HuH-7 (cell line): ENCODE results near the gene PIAS1.
"Not testable (repeated sequence)": the region's sequence is repeated elsewhere in the genome, so short reads cannot be mapped to it uniquely, and the experiment has no call there.

Experiments used
- DNase-seq: peaks from one replicate; pipeline ENCODE4 v3.0.0; 2011; ENCODE audit warnings: low spot score

Gene PIAS1

GRCh38 chr15:68234520-68234919 lies 180.4 kb downstream of the PIAS1 start:
- DNase-seq: not testable (repeated sequence)

- no peak for DNase-seq
These were observed 180.9 kb downstream of the PIAS1 start for GRCh38 chr15:68235022-68235421.

GRCh38 chr15:68239025-68239424 lies 184.9 kb downstream of the PIAS1 start:
- no peak for DNase-seq

GRCh38 chr15:68241088-68241935 lies 187.2 kb downstream of the PIAS1 start:
- DNase-seq: no peak
